HG03439 (cell line): Measurements from ENCODE around the gene TMEM88.

Experiments used
- ATAC-seq: cut with Tn5 transposase; IDR thresholded peaks from one replicate; pipeline ENCODE4 v1.9.1; 2021; ENCODE audit warnings: mild to moderate bottlenecking, moderate library complexity; ENCODE audit not compliant: unreplicated experiment

Gene TMEM88

DNA sequence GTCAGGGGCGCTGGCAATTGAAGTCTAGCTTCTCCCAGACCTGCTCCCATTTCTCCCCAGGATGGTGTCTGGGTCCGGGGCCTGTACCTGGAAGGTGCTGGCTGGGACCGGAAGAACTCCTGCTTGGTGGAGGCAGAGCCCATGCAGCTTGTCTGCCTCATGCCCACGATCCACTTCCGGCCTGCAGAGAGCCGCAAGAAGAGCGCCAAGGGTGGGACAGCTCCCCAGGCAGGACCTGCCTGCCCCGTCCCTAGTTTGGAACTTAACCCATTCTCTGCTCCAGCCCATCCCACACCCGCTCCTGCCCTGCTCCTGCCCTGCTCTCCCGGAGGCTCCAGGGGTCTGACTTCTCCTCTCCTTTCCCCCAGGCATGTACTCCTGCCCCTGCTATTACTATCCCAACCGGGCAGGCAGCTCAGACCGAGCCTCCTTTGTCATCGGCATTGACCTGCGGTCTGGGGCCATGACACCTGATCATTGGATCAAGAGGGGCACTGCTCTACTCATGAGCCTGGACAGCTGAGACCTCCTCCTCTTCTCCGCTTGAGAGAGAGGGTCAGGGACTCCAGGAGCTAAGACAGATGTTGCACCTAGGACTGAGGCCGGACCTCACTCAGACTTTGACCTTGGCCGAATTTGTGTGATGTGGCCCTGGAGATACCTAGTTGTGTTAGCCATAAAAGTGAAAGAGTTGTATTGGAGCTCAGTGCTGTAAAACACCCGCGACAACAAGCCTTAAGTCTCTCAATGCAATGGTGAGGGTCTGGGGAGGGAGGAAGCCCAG lies 21.7 kb upstream of the TMEM88 start:
- no peak for ATAC-seq

DNA sequence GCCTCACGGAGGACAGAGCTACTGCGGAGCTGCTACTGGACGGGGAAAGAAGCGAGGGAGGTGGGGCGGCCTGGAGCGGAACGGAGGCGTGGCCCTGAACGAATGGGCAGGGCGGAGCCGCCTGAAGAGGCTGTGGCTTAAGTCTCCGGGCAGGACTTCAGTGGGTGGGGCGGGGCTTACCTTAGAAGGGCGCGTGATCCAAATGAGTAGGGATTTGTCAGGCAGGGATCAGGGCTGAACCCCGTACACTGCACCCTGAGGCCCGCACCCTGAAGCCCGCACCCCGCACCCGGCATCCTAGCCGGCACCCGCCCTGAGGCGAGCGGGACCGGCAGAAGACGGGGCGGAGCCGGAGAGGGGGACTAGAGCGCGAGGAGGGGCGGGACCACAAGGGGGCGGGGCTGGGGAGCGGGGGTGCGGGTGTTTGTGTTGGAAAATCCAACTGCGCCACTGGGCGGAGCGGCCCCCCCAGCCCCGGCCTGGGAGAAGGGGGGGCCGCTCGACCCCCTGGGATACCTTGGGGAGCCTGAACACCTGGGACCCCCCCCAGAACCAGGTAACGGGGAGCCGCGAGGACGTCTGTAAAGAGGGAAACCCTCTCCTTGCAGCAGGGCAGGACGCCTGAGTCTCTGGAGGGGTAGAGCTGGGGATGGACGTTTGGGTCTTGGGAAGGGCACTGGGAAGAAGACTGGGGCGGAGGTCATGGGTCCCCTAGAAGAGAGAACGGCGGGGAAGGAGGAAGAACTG lies 20.9 kb upstream of the TMEM88 start, which contains the start of gene KDM6B:
Gene KDM6B, plus strand, starts transcription at position 423 of the 747 bp plus-strand sequence. CDS start 11,338 bp downstream, outside the sequence.
- ATAC-seq = peak; percentile 41

- ATAC-seq = no peak
Measured at GRCh38 chr17:7834542-7834956, 20.3 kb upstream of the TMEM88 start.

DNA sequence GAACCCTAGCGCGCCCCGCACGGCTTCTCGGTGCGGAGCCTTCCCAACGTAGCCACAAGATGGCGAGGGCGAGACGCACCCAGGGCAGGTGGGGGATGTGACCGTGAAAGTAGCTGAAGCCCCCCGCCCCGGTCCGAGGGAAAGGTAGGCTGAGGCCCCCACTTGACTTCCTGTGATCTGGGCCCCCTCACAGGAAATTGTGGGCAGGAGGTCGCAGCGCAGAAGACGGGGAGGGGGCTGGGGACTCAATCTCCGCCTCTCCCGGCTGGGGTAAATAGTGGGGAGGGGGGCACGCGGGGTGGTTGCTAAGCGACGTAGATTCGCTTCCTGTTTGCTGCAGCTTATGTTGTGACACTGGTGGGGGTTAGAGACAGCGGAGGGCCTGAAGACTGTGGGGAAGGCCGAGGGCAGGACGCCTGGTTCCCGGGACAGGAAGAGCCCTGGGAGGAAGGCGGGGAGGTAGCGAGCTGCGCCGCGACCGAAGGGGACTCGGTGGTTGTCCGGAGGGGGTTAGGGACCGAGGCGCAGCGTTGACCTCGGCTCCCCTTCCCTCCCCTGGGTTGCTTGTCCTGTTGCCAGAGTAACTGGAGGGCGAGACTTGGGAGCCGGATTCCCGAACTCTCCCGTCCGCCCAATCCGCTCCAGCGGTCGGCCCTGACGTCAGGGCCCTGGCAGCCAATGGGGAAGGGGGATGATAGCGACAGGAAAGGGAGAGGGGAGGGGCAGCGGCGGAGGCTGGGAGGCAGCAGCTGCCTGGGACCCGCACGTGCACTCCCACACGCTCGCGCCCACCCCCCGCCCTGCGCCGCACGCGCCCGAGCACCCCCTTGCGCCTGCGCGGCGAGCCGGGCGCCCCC lies 19.7 kb upstream of the TMEM88 start:
- ATAC-seq = peak; percentile 39

GRCh38 chr17:7835814-7836595 lies 18.9 kb upstream of the TMEM88 start:
- ATAC-seq = peak; percentile 31

DNA sequence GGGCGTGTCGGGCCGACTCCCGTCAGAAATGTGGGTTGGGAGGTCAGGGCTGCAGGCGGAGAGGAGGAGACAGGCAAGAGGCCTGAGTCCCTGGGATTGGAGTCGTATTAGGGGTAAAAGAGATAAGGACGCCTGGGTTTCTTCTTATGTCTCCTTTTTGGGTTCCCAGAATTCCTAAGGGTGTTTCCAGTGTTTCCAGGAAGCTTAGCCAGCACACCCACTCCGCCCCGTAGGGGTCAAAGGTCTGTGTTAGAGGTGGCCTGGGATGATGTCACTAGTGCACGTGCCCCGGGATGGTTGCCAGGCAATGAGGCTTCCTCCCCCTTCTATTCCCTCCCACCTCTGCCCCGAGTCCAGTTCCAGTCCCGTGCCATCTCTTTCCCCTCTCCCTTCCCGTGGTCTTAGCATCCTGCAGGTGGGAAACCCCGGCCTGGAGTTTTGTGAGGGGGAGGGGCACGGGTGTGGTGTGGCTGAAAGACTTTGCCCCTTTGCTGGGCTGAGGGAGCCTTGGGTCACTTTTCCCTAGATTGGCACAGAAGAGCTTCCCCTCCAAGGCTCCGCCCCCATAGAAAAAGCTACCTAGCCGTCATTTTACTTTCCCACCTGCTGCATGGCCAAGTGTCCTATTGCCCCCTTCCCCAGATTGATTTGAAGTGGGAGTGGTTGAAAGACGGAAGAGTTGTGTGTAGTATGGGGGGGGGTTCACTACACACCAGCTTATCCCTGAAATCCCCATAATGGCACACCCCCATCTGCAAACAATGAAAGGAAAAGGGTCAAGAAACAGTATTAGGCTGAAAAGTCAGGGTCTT lies 18.1 kb upstream of the TMEM88 start:
- no peak for ATAC-seq

GRCh38 chr17:7837408-7838088 lies 17.3 kb upstream of the TMEM88 start:
- ATAC-seq = no peak

GRCh38 chr17:7838090-7839075 lies 16.5 kb upstream of the TMEM88 start:
- ATAC-seq = no peak

GRCh38 chr17:7839190-7839875 lies 15.5 kb upstream of the TMEM88 start:
- no peak for ATAC-seq

DNA sequence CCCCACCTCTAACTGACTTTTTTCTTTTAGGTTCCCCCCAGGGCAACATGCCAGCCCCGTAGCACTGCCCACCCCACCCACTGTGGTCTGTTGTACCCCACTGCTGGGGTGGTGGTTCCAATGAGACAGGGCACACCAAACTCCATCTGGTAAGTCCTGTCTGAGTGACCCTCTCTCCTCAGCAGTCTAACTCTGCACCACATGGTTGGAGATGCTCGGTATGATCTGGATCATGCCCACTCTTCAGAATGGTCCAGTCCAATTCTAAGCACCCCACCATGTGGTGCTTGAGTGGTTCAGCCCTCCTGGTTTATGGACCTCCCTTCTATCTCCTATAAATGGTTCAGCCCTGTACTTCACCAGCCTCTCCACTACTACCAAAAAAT lies 15.0 kb upstream of the TMEM88 start:
- ATAC-seq = no peak

GRCh38 chr17:7840441-7840840 lies 14.4 kb upstream of the TMEM88 start:
- no peak for ATAC-seq

DNA sequence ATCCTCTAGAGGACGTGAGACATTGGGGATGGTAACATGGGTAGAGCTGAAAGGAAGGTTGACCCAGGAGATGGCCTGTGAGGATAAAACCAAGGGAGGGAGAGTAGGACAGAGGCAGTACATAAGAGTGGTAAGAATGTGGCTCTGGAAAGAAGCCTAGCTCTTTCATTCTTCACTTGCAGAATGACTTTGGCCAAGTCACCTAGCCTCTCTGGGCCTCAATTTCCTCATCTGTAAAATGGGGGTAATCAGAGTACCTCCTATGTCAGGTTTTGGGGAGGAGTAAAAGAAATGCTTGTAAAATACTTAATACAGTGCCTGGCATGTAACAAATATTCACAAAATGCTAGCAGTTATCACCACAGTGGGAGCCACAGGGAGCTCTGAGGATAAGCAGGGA lies 14.0 kb upstream of the TMEM88 start:
- ATAC-seq = no peak

DNA sequence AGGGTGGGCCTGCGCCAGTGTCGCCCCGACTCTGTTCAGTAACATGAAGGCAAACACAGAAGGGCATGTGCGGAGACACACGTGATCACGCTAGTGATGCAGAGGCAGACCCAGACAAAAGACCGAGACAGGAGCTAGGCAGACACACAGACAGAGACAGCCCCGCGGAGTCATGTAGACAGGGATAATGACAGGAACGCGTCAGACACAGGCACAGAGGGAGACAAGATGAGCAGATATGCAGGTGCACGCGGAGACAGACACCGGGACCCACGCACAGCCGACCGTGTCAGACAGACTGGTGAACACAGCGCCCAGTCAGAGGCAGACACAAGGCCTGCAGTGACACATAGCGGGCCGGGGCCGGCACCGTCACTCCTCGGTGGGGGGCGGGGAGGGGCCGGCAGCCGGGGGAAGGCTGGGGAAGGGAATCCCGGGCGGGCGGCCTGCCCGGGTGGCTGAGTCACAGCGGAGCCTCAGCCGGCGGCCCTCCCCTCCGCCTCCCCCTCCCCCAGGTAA lies 13.4 kb upstream of the TMEM88 start:
- ATAC-seq = peak; percentile 3

- ATAC-seq = peak; percentile 28
Measured at GRCh38 chr17:7841915-7842379, 12.9 kb upstream of the TMEM88 start.

DNA sequence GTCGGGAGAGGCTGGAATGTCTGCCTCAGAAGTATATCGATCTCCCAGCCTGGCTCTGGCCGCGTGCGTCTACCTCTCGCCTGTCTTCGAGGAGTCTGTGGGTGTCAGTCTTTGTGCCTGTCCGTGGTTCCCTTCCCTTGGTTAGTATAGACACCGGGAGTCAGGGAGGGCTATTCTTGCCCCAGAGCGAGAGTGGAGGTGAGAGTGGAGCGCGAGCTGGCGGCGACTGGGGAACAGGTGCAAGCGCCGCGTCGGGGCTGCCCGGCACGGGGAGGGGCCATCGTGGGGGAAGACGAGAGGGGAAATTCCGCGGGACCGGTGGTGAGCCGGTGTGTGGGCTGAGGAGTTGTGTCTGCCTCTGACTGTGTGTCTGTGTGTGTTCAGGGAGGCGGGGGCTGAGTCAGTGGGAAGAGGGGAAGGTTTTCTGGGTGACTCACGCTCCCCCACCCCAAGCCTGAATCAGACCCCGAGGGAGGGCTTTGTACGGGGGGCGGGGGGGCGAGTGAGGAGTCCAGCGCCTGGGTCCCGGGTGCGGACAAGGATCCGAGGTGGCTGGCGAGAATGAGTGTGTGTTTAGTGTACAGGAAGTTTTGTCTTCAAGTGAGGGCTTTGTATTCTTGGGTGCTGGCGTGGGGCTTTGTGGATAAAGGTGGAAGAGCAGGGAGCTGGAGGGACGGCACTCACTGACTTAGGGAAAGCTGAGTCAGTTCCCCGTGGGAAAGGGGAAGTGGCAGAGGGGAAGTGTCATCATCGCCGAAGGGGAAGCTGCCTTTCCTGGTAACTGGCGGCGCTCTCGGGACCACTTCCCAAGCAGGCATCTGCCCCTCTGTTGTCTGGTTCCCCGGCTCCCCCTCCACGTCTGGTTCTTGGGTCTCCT lies 12.2 kb upstream of the TMEM88 start:
- ATAC-seq = peak; percentile 16

DNA sequence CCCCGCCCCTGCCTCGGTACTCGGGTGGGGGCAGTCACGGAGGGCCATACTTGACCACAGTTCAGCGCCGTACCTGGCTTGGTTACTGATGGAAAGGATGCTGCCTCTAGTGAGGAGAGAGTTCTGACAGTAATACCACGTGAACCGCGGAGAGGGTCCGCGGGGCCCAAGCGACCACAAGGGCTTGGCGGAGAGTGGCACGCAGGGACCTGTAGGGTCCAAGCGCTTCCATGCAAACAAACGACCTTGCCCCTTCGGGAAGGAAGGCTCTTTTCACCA lies 11.7 kb upstream of the TMEM88 start:
- no peak for ATAC-seq
